ENCODE measurements around the gene CSRP3.
A peak's percentile ranks its signal among the peaks of the same experiment; 100 is the strongest.

- TF ChIP-seq REST (IDR thresholded peaks at IDR 0.05; ENCODE audit: borderline replicate concordance) (no peak), CTCF (IDR thresholded peaks at IDR 0.05; ENCODE audit: poor library complexity, severe bottlenecking) (no peak), EZH2 (IDR thresholded peaks at IDR 0.05; ENCODE audit: borderline replicate concordance, insufficient read depth, low read length, poor library complexity, severe bottlenecking) (no peak), EP300 (conservative IDR thresholded peaks at IDR 0.05; ENCODE audit: poor library complexity, severe bottlenecking) (no peak), SMC3 (conservative IDR thresholded peaks at IDR 0.05; ENCODE audit: poor library complexity) (peak; percentile 33), POLR2AphosphoS5 (IDR thresholded peaks at IDR 0.05) (peak; percentile 11), RAD21 (conservative IDR thresholded peaks at IDR 0.05) (no peak), TAF1 (IDR thresholded peaks at IDR 0.05; ENCODE audit: low read depth) (no peak)
These were observed 38.9 kb upstream of the CSRP3 start, which contains the start of gene E2F8 for GRCh38 chr11:19240420-19241259.
